Tibial nerve (tissue), 4 donors: ENCODE measurements around the gene HBB. TPM values are rescaled to one million over a fixed set of nuclear protein-coding genes. Genes with fewer than 3 reads are reported as not detected.

ENCODE experiments used
- DNase-seq, 2 donors: peaks; one replicate each; pipeline ENCODE4 v3.0.0-alpha.2; 2019; ENCODE audit warnings: low spot score in 2 of 2
- H3K27ac ChIP-seq, 4 donors: fragments of 200-600 bp; sonication (generic) in 3 of 4; one replicate each; pipeline ENCODE4 v1.5.1; 2017 to 2019; ENCODE audit warnings: mild to moderate bottlenecking in 1 of 4
- H3K27me3 ChIP-seq, 2 donors: fragments of 200-600 bp; sonication (generic) in 1 of 2; one replicate each; pipeline versions ENCODE4 v1.5.1 to v1.6.0; 2017 to 2019
- H3K36me3 ChIP-seq, 3 donors: fragments of 200-600 bp; sonication (generic); one replicate each; pipeline ENCODE4 v1.5.1; 2018 to 2019
- H3K4me1 ChIP-seq, 4 donors: fragments of 200-600 bp; sonication (generic) in 3 of 4; one replicate each; pipeline ENCODE4 v1.5.1; 2017 to 2019
- H3K4me3 ChIP-seq, 4 donors: fragments of 200-600 bp; sonication (generic) in 3 of 4; one replicate each; pipeline ENCODE4 v1.5.1; 2017 to 2019; ENCODE audit warnings: mild to moderate bottlenecking in 1 of 4, moderate library complexity in 1 of 4
- H3K9me3 ChIP-seq, 4 donors: fragments of 200-600 bp; sonication (generic) in 3 of 4; one replicate each; pipeline ENCODE4 v1.5.1; 2017 to 2019
- EP300 ChIP-seq, 2 donors: sonication (generic); formaldehyde crosslinking; IDR thresholded peaks; one replicate each; pipeline ENCODE4 v1.6.1; 2017; ENCODE audit warnings: antibody characterized with exemption in 2 of 2, mild to moderate bottlenecking in 1 of 2
- POLR2A ChIP-seq, 2 donors: fragments of 450-650 bp; IDR thresholded peaks; one replicate each; pipeline ENCODE4 v1.6.1; 2017; ENCODE audit warnings: antibody characterized with exemption in 2 of 2, mild to moderate bottlenecking in 2 of 2, moderate library complexity in 2 of 2
- WGBS, 2 donors: methylation state at CpG; one replicate each; pipeline ENCODE4 v1.1.5; 2018; 5-methylcytosine and 5-hydroxymethylcytosine counted together
- total RNA-seq, 4 donors: library from RNA; depleted of rRNA; stranded (reverse); fragments of >200 nt; gene quantifications; one replicate each; pipeline ENCODE4 v1.1.0, GENCODE V29; 2016
- TF ChIP-seq, protein P1 (sequence below), 5 experiments: fragments of 200-600 bp in 3 of 5; fragments of 450-650 bp in 2 of 5; sonication (generic) in 3 of 5; IDR thresholded peaks; one replicate each; pipeline ENCODE4 v1.5.1; 2016 to 2019; ENCODE audit warnings: antibody characterized with exemption in 5 of 5, mild to moderate bottlenecking in 3 of 5, moderate library complexity in 2 of 5

The HBB gene
- total RNA-seq, 4 donors from 2014 or later, result 61.6 to 425 (median 151) TPM; not detected in 1

DNA sequence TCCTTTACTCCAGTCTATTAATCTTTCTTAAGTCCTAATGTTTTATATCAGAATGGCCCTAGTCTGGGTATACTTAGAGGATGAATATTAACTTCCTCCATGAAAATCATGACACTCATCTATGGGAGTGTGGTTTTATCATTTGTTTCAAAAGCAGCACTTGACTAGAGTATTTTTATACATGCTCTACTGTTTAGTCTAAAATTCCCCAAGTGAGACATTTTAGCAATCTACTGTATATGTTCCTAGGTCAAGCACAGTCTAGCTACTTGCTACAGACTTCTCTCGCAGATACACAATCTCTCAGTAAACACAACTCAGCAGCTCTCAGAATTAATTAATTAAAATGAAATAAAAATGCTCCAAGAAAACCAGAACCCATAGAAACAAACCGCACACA is 2.9 kb upstream of the HBB start:
- Histone ChIP-seq H3K36me3 (no peaks in the 10 kb centered on the region), H3K4me1 (no peaks in the 10 kb centered on the region), H3K9me3 (no peaks in the 10 kb centered on the region), H3K4me3 (no peak overlapping the region), H3K27me3 (no peaks in the 10 kb centered on the region), H3K27ac (no peak overlapping the region)
- TF ChIP-seq POLR2A (IDR thresholded peaks at IDR 0.05) (no peak), EP300 (IDR thresholded peaks at IDR 0.05) (no peak)
- TF ChIP-seq, protein P1, sequence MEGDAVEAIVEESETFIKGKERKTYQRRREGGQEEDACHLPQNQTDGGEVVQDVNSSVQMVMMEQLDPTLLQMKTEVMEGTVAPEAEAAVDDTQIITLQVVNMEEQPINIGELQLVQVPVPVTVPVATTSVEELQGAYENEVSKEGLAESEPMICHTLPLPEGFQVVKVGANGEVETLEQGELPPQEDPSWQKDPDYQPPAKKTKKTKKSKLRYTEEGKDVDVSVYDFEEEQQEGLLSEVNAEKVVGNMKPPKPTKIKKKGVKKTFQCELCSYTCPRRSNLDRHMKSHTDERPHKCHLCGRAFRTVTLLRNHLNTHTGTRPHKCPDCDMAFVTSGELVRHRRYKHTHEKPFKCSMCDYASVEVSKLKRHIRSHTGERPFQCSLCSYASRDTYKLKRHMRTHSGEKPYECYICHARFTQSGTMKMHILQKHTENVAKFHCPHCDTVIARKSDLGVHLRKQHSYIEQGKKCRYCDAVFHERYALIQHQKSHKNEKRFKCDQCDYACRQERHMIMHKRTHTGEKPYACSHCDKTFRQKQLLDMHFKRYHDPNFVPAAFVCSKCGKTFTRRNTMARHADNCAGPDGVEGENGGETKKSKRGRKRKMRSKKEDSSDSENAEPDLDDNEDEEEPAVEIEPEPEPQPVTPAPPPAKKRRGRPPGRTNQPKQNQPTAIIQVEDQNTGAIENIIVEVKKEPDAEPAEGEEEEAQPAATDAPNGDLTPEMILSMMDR (IDR thresholded peaks at IDR 0.05), result no peak
- no peak for DNase-seq
- 87 to 91% methylated on average over 2 of the region's 2 CpGs for WGBS, 2 donors

DNA sequence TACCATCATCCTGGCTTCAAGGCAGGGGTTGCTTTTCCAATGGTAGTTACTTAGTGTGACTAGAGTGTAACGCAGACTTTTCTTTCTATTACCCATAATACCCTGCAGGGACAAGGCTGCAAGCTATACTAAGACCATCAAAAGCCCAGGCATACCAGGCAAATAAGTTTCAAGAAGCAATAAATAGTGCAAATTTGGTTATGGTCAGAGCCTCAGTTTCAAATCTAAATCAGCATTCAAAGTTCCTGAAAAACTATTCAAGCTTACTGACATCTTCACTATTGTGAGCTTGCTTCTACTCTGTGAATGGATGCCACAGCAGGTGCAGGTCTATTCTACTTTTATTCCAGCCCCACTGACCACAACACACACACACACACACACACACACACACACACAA is 2.5 kb upstream of the HBB start:
- WGBS, 2 donors, result 80 to 94% methylated on average over 1 of the region's 1 CpG
- H3K36me3 ChIP-seq, result no peaks in the 10 kb centered on the region
- H3K9me3 ChIP-seq, result no peaks in the 10 kb centered on the region
- H3K27ac ChIP-seq, result no peak overlapping the region
- H3K4me1 ChIP-seq, result no peaks in the 10 kb centered on the region
- TF ChIP-seq EP300 (IDR thresholded peaks at IDR 0.05) (no peak), POLR2A (IDR thresholded peaks at IDR 0.05) (no peak)
- TF ChIP-seq, protein P1 (IDR thresholded peaks at IDR 0.05), result no peak
- DNase-seq, result no peak
- H3K27me3 ChIP-seq, result no peaks in the 10 kb centered on the region
- H3K4me3 ChIP-seq, result no peak overlapping the region

DNA sequence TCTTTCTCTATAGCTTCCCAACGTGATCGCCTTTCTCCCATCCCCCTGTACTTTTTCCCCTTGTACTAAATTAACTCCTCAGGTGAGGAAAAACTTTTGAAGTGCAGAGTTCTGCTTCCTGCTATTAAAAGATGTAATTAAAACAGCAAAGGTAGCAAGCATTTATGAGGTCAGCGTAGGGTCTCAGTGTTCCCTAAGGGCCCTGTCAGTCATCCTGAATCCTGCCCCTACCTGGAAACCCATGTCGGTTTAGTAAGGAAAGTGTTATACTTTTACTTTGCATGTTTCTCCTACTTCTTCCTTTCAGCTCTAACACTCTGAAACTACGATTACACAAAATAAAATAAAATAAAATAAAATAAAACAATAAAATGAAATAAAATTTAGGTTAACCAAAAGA is 1.3 kb upstream of the HBB start:
- Histone ChIP-seq H3K27ac (no peak overlapping the region), H3K4me3 (no peak overlapping the region), H3K9me3 (no peaks in the 10 kb centered on the region), H3K27me3 (no peaks in the 10 kb centered on the region), H3K4me1 (no peaks in the 10 kb centered on the region), H3K36me3 (no peaks in the 10 kb centered on the region)
- WGBS, 2 donors, result 46 to 50% methylated on average over 5 of the region's 5 CpGs
- DNase-seq, result no peak
- TF ChIP-seq POLR2A (IDR thresholded peaks at IDR 0.05) (no peak), EP300 (IDR thresholded peaks at IDR 0.05) (no peak)
- TF ChIP-seq, protein P1 (IDR thresholded peaks at IDR 0.05), result no peak

DNA sequence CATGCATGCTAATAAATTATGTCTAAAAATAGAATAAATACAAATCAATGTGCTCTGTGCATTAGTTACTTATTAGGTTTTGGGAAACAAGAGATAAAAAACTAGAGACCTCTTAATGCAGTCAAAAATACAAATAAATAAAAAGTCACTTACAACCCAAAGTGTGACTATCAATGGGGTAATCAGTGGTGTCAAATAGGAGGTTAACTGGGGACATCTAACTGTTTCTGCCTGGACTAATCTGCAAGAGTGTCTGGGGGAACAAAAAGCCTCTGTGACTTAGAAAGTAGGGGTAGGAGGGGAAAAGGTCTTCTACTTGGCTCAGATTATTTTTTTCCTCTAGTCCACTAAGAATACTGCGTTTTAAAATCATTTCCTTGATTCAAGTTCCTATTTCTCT is 810 bp upstream of the HBB start:
- Histone ChIP-seq H3K4me3 (no peak overlapping the region), H3K27ac (no peak overlapping the region), H3K36me3 (no peaks in the 10 kb centered on the region), H3K27me3 (no peaks in the 10 kb centered on the region), H3K9me3 (no peaks in the 10 kb centered on the region), H3K4me1 (no peaks in the 10 kb centered on the region)
- TF ChIP-seq, protein P1 (IDR thresholded peaks at IDR 0.05), result no peak
- TF ChIP-seq EP300 (IDR thresholded peaks at IDR 0.05) (no peak), POLR2A (IDR thresholded peaks at IDR 0.05) (no peak)
- WGBS, 2 donors, result 18 to 22% methylated on average over 1 of the region's 1 CpG
- DNase-seq, result no peak

DNA sequence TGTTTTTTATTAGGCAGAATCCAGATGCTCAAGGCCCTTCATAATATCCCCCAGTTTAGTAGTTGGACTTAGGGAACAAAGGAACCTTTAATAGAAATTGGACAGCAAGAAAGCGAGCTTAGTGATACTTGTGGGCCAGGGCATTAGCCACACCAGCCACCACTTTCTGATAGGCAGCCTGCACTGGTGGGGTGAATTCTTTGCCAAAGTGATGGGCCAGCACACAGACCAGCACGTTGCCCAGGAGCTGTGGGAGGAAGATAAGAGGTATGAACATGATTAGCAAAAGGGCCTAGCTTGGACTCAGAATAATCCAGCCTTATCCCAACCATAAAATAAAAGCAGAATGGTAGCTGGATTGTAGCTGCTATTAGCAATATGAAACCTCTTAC is 1.4 kb downstream of the HBB start:
- no peak overlapping the region for H3K4me3 ChIP-seq
- no peak for DNase-seq
- no peaks in the 10 kb centered on the region for H3K27me3 ChIP-seq
- H3K27ac ChIP-seq, result no peak overlapping the region
- WGBS, 2 donors, result 43 to 50% methylated on average over 2 of the region's 2 CpGs
- no peaks in the 10 kb centered on the region for H3K9me3 ChIP-seq
- TF ChIP-seq EP300 (IDR thresholded peaks at IDR 0.05) (no peak), POLR2A (IDR thresholded peaks at IDR 0.05) (no peak)
- TF ChIP-seq, protein P1 (IDR thresholded peaks at IDR 0.05), result no peak
- no peaks in the 10 kb centered on the region for H3K36me3 ChIP-seq
- no peaks in the 10 kb centered on the region for H3K4me1 ChIP-seq
